GM19023 (cell line): ENCODE results near the gene MAPK13.
"Not testable (repeated sequence)": the region's sequence is repeated elsewhere in the genome, so short reads cannot be mapped to it uniquely, and the experiment has no call there.

Experiments
- ATAC-seq: cut with Tn5 transposase; IDR thresholded peaks from one replicate; pipeline ENCODE4 v1.9.1; 2021; ENCODE audit warnings: mild to moderate bottlenecking, moderate library complexity; ENCODE audit not compliant: unreplicated experiment

MAPK13 gene

GRCh38 chr6:36126553-36127458 lies 3.5 kb upstream of the MAPK13 start:
- ATAC-seq, result no peak

GRCh38 chr6:36127462-36128016 lies 2.8 kb upstream of the MAPK13 start:
- ATAC-seq, result no peak

DNA sequence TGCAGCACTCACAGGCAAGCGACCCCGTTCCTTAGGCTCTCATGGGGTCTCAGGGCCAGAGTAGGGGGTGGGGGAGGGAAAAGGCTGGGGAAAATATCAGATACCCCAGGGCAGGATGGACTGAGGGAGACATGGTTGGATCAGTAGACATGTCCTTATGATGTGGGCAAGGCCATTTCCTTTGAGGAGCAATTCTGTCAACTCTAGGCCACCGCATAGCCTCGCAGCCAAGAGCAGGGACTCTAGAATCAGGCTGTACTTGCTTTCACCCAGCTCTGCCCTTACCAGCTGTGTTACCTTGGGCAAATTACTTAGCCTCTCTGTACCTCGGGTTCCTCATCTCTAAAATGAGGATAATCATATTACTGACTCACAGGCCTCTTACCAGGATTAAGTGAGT lies 2.2 kb upstream of the MAPK13 start:
- no peak for ATAC-seq

- no peak for ATAC-seq
These were observed 1.5 kb upstream of the MAPK13 start for GRCh38 chr6:36128793-36129192.

DNA sequence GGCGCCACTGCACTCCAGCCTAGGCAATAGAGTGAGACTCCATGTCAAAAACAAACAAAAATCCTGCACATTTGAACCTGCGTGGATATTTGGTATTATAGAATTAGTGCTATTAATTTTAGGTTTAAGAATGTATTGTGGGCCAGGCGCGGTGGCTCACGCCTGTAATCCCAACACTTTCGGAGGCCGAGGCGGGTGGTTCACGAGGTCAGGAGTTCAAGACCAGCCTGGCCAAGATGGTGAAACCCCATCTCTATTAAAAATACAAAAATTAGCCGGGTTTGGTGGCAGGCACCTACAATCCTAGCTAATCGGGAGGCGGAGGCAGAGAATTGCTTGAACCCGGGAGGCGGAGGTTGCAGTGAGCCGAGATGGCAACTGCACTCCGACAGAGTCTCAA lies 979 bp upstream of the MAPK13 start:
- not testable (repeated sequence) for ATAC-seq

DNA sequence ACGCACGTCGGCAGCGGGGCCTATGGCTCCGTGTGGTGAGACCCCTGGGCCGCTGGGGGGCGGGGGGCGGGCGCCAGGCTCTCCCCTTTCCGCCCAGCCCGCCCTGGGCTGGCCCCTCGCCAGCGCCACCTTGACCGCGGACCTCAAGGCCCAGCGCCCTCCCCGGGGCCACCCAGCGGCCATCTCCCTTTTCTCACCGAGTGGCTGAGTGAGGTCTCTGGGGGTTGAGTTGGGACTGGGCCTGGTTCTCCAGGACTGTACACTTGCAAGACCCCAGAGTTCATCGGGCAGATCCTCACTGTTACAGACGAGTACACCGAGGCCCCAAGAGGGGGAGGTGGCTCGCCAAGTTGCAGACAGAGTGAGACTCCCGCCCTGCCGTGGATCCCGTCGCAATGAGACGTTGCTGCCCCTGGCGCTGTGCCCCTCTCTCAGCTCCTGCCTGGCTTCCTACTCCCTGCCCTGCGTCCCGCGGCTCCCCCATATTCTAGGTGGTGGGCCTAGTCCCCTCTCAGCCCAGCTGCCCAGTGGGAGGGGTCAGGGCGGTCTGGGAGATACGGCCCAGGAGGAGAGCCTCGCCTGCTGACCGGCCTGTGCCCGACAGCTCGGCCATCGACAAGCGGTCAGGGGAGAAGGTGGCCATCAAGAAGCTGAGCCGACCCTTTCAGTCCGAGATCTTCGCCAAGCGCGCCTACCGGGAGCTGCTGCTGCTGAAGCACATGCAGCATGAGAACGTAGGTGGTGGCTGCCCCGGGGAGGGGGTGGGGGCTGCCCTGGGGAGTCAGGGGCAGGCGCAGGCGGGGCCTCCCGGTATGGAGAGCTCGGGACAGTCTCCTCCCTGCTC lies 576 bp downstream of the MAPK13 start:
- ATAC-seq, result peak; percentile 25

DNA sequence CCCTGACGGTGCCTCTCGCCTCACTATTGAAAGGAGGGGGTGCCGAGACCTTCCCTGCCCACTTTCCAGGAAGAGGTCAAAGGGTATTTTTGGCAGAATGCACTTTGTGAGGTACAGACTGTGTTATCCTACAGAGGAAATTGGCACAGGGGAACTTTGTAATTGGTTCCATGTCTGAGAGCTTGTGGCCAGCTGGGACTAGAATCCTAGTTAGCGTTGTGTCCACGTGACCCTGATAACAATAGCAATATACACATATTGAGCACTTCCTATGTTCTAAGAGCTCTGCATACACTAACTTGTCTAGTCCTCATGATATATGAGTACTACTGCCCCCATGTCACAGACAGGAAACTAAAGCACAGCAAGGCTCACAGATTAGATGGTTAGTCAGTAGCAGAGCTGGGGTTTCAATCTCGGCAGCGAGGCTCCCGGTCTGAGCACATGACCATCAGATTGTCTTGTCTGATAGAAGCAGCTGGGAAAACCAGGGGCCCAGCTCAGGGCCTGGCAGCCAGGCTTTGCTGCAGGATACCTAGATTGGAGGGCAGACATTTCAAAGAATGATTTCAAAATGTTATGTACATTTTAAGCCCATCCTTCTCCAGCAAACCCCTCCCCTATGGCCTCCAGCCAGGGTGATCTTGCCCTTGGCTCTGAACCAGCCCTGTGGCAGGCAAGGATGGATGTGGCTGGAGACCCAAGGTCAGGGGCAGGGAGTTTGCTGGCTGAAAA lies 1.4 kb downstream of the MAPK13 start:
- peak; percentile 86 for ATAC-seq

- no peak for ATAC-seq
These were observed 2.1 kb downstream of the MAPK13 start for GRCh38 chr6:36132246-36132895.

GRCh38 chr6:36133148-36133547 lies 2.8 kb downstream of the MAPK13 start:
- no peak for ATAC-seq

DNA sequence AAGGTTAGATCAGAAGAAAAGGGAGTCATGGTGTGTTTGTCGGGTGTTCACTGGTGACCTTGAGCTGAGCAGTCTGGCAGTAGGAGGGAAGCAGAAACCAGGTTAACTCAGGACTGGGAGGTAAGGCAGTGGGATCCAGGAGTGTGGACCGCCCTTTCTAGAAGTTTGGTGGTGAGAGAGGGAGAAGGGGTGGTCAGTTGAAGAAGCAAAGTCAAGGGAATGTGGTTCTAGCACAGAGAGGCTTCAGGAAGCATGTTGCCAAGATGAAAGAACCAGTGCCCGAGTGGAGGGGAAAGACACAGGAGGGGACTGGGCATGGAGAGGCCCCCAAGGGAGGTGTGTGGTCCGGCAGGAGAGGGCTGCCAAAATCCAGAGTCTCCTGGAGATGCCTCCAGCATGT lies 3.6 kb downstream of the MAPK13 start:
- no peak for ATAC-seq

DNA sequence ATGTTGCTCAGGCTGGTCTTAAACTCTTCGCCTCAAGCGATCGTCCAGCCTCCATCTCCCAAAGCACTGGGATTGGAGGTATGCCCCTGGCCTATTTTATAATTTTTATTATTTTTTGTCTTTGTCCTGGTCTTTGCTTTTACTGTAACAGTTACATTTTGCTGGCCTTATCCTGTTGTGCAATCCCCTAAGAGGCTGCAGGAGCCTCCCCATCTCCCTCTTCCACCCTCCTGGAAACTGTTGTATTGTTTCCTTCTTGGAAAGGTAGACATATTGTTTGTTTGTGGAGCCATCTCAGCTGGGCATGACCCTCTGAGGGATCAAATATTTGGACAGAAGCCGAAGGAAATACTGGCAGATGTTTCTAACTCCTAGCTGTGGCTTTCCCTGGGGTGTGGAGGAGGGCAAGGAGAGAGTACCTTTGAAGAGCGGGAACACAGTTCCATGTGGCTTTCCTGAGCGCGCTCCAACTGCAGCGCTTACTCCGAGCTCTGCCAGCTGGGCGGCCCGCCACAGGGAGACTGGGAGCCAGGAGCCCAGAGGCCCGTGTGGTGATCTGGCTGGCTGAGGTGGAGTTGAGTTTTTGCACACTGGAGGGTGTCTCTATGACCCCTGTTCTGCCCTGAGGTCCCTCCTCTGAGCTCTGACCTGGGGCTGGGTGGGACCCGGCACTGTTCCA lies 4.9 kb downstream of the MAPK13 start:
- ATAC-seq, result no peak

GRCh38 chr6:36136034-36136433 lies 5.7 kb downstream of the MAPK13 start:
- no peak for ATAC-seq

- no peak for ATAC-seq
These were observed 6.2 kb downstream of the MAPK13 start for GRCh38 chr6:36136551-36136950.

GRCh38 chr6:36138667-36139066 lies 8.4 kb downstream of the MAPK13 start:
- no peak for ATAC-seq

GRCh38 chr6:36139431-36139830 lies 9.1 kb downstream of the MAPK13 start:
- no peak for ATAC-seq

GRCh38 chr6:36139991-36140710 lies 9.8 kb downstream of the MAPK13 start:
- no peak for ATAC-seq

GRCh38 chr6:36141091-36141490 lies 10.8 kb downstream of the MAPK13 start:
- no peak for ATAC-seq

DNA sequence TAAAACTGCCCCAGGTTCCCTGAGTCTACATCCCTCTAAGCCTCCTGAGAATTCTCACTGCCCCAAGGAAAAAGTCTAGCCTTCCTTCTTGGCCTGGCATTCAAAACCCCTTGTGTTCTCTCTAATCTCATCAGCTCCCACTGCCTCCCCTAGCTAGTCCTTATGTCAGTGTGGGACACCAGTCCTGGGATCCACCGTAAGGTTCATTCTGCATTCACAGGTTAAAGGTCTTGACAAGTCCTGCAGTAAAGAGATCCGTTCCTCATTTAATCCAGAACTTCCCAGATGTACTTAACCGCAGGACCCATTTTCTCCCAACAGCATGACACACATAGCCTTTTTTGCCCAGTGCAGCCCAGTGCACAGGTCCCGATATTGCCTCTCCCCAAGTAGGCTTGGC lies 11.6 kb downstream of the MAPK13 start:
- ATAC-seq, result no peak
